Heart right ventricle (tissue), 16 donors: ENCODE results near the gene ENOX1. TPM values are rescaled to one million over a fixed set of nuclear protein-coding genes. Genes with fewer than 3 reads are reported as not detected.
A peak's percentile ranks its signal among the peaks of the same experiment; 100 is the strongest.

ENCODE experiments used
- ATAC-seq, 8 donors: fragments of 200-7000 bp; cut with Tn5 transposase; one replicate each; pipeline ENCODE4 v1.9.1; 2020; ENCODE audit warnings: mild to moderate bottlenecking in 8 of 8, moderate library complexity in 8 of 8, moderate number of reproducible peaks in 1 of 8
- DNase-seq, 2 donors: peaks; one replicate each; pipeline ENCODE4 v3.0.0-alpha.2; 2020
- H3K27ac ChIP-seq, 10 donors: fragments of 200-600 bp; sonication (generic) in 2 of 10; one replicate each; pipeline versions ENCODE4 v1.5.0 to v1.8.0; 2020 to 2022; ENCODE audit warnings: mild to moderate bottlenecking in 3 of 10
- H3K27me3 ChIP-seq, 7 donors: fragments of 200-600 bp; one replicate each; pipeline ENCODE4 v1.8.0; 2021 to 2022; ENCODE audit warnings: mild to moderate bottlenecking in 2 of 7
- H3K36me3 ChIP-seq, 9 donors: fragments of 200-600 bp; sonication (generic) in 1 of 9; one replicate each; pipeline versions ENCODE4 v1.5.0 to v1.8.0; 2020 to 2022; ENCODE audit warnings: mild to moderate bottlenecking in 2 of 9
- H3K4me1 ChIP-seq, 9 donors: fragments of 200-600 bp; sonication (generic) in 1 of 9; one replicate each; pipeline versions ENCODE4 v1.5.0 to v1.8.0; 2020 to 2022; ENCODE audit warnings: mild to moderate bottlenecking in 4 of 9
- H3K4me3 ChIP-seq, 10 donors: fragments of 200-600 bp; sonication (generic) in 2 of 10; one replicate each; pipeline versions ENCODE4 v1.5.0 to v1.8.0; 2020 to 2022; ENCODE audit warnings: mild to moderate bottlenecking in 7 of 10, moderate library complexity in 2 of 10
- H3K9me3 ChIP-seq, 11 donors: fragments of 200-600 bp in 10 of 11; sonication (generic) in 2 of 11; one replicate each; pipeline versions ENCODE4 v1.5.0 to v1.8.0; 2013 to 2022; ENCODE audit warnings: mild to moderate bottlenecking in 2 of 11, control low read depth in 1 of 11, moderate library complexity in 1 of 11
- CTCF ChIP-seq, 9 donors: fragments of 200-600 bp; sonication (generic) in 2 of 9; IDR thresholded peaks; one replicate each; pipeline versions ENCODE4 v1.5.0 to v1.8.0; 2021 to 2022; ENCODE audit warnings: antibody characterized with exemption in 9 of 9, mild to moderate bottlenecking in 5 of 9, moderate library complexity in 1 of 9
- WGBS, 2 donors: extraction: QIAGEN DNeasy Blood & Tissue Kit; methylation state at CpG; one replicate each; pipeline ENCODE4 v1.1.7; 2013; ENCODE audit warnings: inconsistent platforms in 1 of 2; 5-methylcytosine and 5-hydroxymethylcytosine counted together
- intact Hi-C, 10 donors: fragments of 100-400 bp; cut with DNase I; formaldehyde crosslinking; loops; one replicate each; pipeline versions ENCODE4 v1.11.1 to v1.14.2; 2022
- polyA plus RNA-seq, 2 donors: library from polyadenylated mRNA; stranded (reverse); fragments of 200-250 nt; gene quantifications; one replicate each; pipeline ENCODE4 v1.2.3, GENCODE V29; 2013
- total RNA-seq, 10 donors: library from RNA; stranded (reverse); fragmentation: NEBNext Ultra II Directional in 3 of 10; extraction: Animal tissue kit (Norgen Biotek cat#: 25700) in 3 of 10; gene quantifications; one replicate each; pipeline versions ENCODE4 v1.2.1 to v1.2.4, GENCODE V29; 2021 to 2023
- donor health status: Arrhythmogenic right ventricular cardiomyopathy.
- donor health status: ischemic (EF 13 %, LVEDD 7.1; RV severe dilation, severe dysfunction).
- donor health status: healthy with polysubstance abuse.
- donor health status: DM: no; HTN: yes; CAD: no.
- donor health status: DM: no; HTN: no; CAD: no.
- donor health status: ischemic (EF 25% LVEDD 6.9; RV normal size, moderate dysfunction).
- donor health status: ischemic (EF 25% LVEDD 5.7; RV mildly dilated, moderate dysfunction).
- donor health status: healthy.
- donor health status: DM: yes; HTN: yes; CAD: no.
- donor health status: Ischemic cardiomyopathy.
- donor health status: ischemic (EF 35%, LVEDD 5.7; RV mildly dilated, moderate dysfunction).
- donor health status: nonischemic (EF 11% LVEDD 7.7; RV severe dilation, severe dysfunction).
- donor health status: DM: yes; HTN: yes; CAD: no.
- donor health status: PGD.
- donor health status: ischemic (EF 29% LVEDD 5.4; RV normal size, mild dysfunction).
- donor health status: nonischemic (EF 23%, LVEDD 6.1; RV moderate dilation, normal function).

Gene ENOX1
- total and polyA plus RNA-seq, 12 donors, result 2.0 to 10.4 (median 7.1) TPM

GRCh38 chr13:43558326-43558725 lies 228.4 kb downstream of the ENOX1 start:
- intact Hi-C loops, result no loop called here
- peaks cover 0 to 36% (median 12%) of the 10 kb centered on the region in 9 donors for H3K4me1 ChIP-seq
- H3K27me3 ChIP-seq, result no peaks in the 10 kb centered on the region
- H3K9me3 ChIP-seq, result no peaks in the 10 kb centered on the region
- no peak for TF ChIP-seq CTCF (IDR thresholded peaks at IDR 0.05)
- DNase-seq, result no peak
- peak overlapping the region in 5 of 10 donors; percentile 7 to 46 (median 25) for H3K27ac ChIP-seq
- 23 to 30% methylated on average over 1 of the region's 1 CpG for WGBS, 2 donors
- peak in 6 of 8 donors; percentile 14 to 70 (median 49) for ATAC-seq
- no peaks in the 10 kb centered on the region for H3K36me3 ChIP-seq
- no peak overlapping the region for H3K4me3 ChIP-seq

- Histone ChIP-seq H3K9me3 (no peaks in the 10 kb centered on the region), H3K36me3 (no peaks in the 10 kb centered on the region), H3K27me3 (no peaks in the 10 kb centered on the region), H3K4me3 (no peak overlapping the region), H3K4me1 (peaks cover 0 to 31% (median 12%) of the 10 kb centered on the region in 9 donors), H3K27ac (no peak overlapping the region)
- DNase-seq, result no peak
- TF ChIP-seq CTCF (IDR thresholded peaks at IDR 0.05), result no peak
- no peak for ATAC-seq
- intact Hi-C loops, result no loop called here
- 96 to 97% methylated on average over 2 of the region's 2 CpGs for WGBS, 2 donors
Measured at GRCh38 chr13:43555667-43556066, 231.1 kb downstream of the ENOX1 start.

- intact Hi-C loops, result no loop called here
- Histone ChIP-seq H3K27ac (no peak overlapping the region), H3K9me3 (no peaks in the 10 kb centered on the region), H3K4me3 (no peak overlapping the region), H3K36me3 (no peaks in the 10 kb centered on the region), H3K4me1 (peaks cover 0 to 16% (median 4%) of the 10 kb centered on the region in 9 donors), H3K27me3 (no peaks in the 10 kb centered on the region)
- WGBS, 2 donors, result 91 to 93% methylated on average over 3 of the region's 3 CpGs
- TF ChIP-seq CTCF (IDR thresholded peaks at IDR 0.05), result no peak
- DNase-seq, result no peak
- no peak for ATAC-seq
Measured at GRCh38 chr13:43551897-43552456, 234.8 kb downstream of the ENOX1 start.

GRCh38 chr13:43546816-43547215 lies 240.0 kb downstream of the ENOX1 start:
- no peak for TF ChIP-seq CTCF (IDR thresholded peaks at IDR 0.05)
- H3K36me3 ChIP-seq, result no peaks in the 10 kb centered on the region
- 39 to 41% methylated on average over 3 of the region's 3 CpGs for WGBS, 2 donors
- H3K4me3 ChIP-seq, result no peak overlapping the region
- H3K4me1 ChIP-seq, result peaks cover 0 to 40% (median 31%) of the 10 kb centered on the region in 9 donors
- ATAC-seq (no peak), DNase-seq (no peak)
- peak overlapping the region in 2 of 10 donors; percentile 4 to 11 for H3K27ac ChIP-seq
- intact Hi-C loops, result loop anchor here in 2 of 10 donors (5.0 to 10.0 kb wide), 2 partner anchors 115 to 238 kb away; partner anchors contain the start of gene ENOX1 (in 1 of the 2)
- no peaks in the 10 kb centered on the region for H3K27me3 ChIP-seq
- no peaks in the 10 kb centered on the region for H3K9me3 ChIP-seq
